GM12875 (cell line): Measurements from ENCODE around the gene MMEL1.
"Not testable (repeated sequence)": the region's sequence is repeated elsewhere in the genome, so short reads cannot be mapped to it uniquely, and the experiment has no call there.

Experiments used
- H3K4me3 ChIP-seq: one replicate; pipeline ENCODE4 v1.5.1; 2011; ENCODE audit warnings: low read depth, low read length, control low read depth
- TF ChIP-seq, protein P1 (sequence below): IDR thresholded peaks from 2 replicates; pipeline ENCODE4 v1.5.1; 2011; ENCODE audit warnings: low read depth, mild to moderate bottlenecking, control low read depth, inconsistent platforms, low read length, moderate library complexity, borderline replicate concordance; ENCODE audit not compliant: insufficient read depth

Gene MMEL1

DNA sequence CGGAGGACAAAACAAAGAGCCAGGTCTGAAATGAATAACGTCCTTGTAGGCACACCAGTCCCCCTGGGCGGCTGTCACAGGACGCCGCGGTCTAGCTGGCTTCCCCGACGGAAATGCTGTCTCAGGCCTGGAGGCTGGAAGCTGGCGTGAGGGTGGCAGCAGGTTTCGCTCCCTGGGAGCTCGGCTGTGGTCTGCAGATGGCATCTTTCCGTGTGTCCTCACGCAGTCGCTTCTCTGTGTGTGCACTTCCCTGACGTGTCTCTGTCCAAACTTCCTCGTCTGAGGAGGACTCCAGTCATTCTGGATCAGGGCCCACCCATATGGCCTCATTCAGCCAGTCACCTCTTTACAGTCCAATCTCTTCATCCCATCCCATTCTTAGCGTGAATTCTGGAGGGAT, 62.5 kb downstream of the MMEL1 start:
- TF ChIP-seq, protein P1, sequence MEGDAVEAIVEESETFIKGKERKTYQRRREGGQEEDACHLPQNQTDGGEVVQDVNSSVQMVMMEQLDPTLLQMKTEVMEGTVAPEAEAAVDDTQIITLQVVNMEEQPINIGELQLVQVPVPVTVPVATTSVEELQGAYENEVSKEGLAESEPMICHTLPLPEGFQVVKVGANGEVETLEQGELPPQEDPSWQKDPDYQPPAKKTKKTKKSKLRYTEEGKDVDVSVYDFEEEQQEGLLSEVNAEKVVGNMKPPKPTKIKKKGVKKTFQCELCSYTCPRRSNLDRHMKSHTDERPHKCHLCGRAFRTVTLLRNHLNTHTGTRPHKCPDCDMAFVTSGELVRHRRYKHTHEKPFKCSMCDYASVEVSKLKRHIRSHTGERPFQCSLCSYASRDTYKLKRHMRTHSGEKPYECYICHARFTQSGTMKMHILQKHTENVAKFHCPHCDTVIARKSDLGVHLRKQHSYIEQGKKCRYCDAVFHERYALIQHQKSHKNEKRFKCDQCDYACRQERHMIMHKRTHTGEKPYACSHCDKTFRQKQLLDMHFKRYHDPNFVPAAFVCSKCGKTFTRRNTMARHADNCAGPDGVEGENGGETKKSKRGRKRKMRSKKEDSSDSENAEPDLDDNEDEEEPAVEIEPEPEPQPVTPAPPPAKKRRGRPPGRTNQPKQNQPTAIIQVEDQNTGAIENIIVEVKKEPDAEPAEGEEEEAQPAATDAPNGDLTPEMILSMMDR = no peak
- no peak overlapping the region for H3K4me3 ChIP-seq

DNA sequence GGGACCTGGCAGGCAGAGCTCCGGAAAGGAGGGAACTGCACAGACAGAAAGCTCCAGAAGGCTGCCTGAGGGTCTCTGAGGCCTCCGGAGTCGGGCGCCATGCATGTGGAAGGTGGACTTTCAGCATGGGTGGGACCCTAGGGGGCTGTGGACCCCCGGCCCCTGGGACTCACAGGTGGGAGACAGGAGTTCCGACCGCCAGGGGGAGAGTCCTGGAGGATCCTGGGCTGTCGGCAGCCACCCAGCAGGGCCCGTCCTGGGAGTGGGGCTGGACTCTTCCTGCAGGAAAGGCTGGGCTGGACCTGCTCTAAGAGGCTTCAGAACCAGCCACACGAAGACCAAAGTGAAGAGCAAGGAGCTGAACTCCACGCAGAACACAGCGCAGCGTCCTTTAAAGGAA, 63.1 kb downstream of the MMEL1 start:
- H3K4me3 ChIP-seq = not testable (repeated sequence)

DNA sequence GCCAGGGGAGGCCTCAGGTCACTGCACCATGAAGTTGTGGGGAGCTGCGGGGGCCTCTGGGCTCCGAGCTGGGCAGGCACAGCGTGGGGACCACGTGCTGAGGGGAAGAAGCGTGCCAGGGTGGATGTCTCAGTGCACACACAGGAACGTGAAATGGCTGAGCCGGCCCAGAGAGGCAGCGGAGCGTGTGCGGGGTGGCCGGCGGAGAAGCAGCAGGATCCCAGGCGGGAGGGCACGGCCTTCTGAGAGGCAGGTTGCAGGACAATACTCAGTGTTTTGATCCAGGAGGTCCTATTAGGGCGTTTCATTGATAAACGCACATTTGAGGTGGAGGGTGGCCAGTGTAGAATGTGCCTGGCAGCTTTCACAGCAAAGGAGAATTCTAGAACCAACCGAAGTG, 63.8 kb downstream of the MMEL1 start:
- no peak overlapping the region for H3K4me3 ChIP-seq
- TF ChIP-seq, protein P1 = no peak

DNA sequence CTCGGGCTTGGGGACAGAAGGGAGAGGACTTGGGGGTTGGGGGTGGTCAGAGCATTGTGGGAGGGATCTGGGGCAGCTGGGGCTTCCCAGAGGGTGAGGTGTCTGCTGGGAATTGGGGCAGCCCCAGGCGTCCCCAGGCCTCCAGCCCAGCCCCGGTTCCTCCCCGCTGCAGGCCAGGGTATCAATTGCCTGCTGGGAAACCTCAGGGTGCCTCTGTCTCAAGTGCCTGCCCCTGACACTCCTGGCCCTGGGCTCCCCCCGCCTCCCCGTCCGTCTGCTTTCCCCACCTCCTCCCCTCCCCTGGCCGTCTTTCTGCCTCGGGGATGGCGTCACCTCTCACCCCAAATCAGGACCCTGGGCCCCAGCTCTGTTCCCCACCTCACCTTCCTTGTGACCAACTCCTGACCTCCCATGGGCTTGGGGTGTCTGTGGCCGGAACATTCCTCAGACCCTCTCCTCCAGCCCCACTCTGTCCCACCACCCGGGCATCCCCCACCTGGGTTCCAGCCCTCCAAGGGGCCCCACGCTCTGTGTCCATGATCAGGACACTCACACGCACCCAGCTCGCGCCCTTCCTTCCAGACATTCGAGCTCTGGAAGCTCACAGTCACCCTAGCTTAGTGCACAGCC, 64.5 kb downstream of the MMEL1 start:
- H3K4me3 ChIP-seq = not testable (repeated sequence)

- H3K4me3 ChIP-seq = no peak overlapping the region
- TF ChIP-seq, protein P1 = no peak
These were observed 65.6 kb downstream of the MMEL1 start for GRCh38 chr1:2567083-2567679.

- H3K4me3 ChIP-seq = no peak overlapping the region
These were observed 66.4 kb downstream of the MMEL1 start for GRCh38 chr1:2566101-2567045.

GRCh38 chr1:2564815-2565374, 67.9 kb downstream of the MMEL1 start:
- TF ChIP-seq, protein P1 = no peak
- H3K4me3 ChIP-seq = no peak overlapping the region

More at GRCh38 chr1:2566101-2567045, 66.4 kb downstream of the MMEL1 start:
- TF ChIP-seq, protein P1 = no peak
